OCI-LY3 (cell line): ENCODE results near the gene INTS1.

Experiments
- EZH2phosphoT487 ChIP-seq: fragments of 200-600 bp; shearing (Covaris generic); IDR thresholded peaks from 2 replicates; pipeline ENCODE4 v1.6.1; 2018; ENCODE audit warnings: antibody characterized with exemption, mixed run types, low read depth
- TF ChIP-seq, protein P1 (sequence below): fragments of 200-600, 300-600 bp; sonication (generic); IDR thresholded peaks from 2 replicates; pipeline ENCODE4 v1.5.1; 2014; ENCODE audit warnings: antibody characterized with exemption, low read length, low read depth

DNA sequence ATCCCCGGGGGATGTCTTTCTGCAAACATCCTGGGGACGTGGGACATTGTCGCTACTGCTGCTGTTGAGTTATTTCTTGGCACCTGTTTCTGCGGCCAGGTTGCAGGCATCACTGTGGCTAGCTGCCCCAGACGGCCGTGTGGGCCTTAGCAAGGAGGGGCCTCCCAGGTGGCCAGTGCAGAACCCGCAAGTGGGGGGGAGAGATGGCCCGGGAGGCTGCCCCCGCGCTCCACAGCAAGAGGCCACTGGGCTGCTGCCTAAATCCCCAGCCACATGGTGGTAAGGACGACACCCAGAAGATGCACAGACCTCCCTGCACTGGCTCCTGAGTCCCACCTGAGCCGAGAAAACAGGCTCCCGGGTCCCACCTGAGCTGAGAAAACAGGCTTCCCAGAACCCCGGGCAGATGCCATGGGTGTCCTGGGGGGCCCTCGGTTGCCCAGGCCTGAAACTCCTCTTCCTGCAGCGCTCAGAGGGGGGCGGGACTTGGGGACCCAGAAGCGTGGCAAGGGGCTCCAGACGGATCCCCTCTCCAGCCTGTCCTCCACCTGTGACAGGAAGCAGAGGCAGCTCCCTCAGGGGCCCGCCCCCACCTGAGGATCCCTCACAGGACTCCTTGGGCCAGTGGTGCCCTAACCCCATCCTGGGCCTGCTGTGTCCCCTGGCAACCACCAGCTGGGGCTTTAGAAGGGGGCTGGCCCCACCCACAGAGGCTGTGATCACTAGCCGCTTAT, 25.4 kb upstream of the INTS1 start:
- TF ChIP-seq, protein P1, sequence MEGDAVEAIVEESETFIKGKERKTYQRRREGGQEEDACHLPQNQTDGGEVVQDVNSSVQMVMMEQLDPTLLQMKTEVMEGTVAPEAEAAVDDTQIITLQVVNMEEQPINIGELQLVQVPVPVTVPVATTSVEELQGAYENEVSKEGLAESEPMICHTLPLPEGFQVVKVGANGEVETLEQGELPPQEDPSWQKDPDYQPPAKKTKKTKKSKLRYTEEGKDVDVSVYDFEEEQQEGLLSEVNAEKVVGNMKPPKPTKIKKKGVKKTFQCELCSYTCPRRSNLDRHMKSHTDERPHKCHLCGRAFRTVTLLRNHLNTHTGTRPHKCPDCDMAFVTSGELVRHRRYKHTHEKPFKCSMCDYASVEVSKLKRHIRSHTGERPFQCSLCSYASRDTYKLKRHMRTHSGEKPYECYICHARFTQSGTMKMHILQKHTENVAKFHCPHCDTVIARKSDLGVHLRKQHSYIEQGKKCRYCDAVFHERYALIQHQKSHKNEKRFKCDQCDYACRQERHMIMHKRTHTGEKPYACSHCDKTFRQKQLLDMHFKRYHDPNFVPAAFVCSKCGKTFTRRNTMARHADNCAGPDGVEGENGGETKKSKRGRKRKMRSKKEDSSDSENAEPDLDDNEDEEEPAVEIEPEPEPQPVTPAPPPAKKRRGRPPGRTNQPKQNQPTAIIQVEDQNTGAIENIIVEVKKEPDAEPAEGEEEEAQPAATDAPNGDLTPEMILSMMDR, result no peak
- TF ChIP-seq EZH2phosphoT487, result no peak
